OCI-LY1 (cell line): ENCODE measurements around the gene DENND5B.
"Not testable (repeated sequence)": the region's sequence is repeated elsewhere in the genome, so short reads cannot be mapped to it uniquely, and the experiment has no call there.

Experiments
- H2AFZ ChIP-seq: fragments of 200-600 bp; sonication (generic), shearing (Covaris generic); 2 replicates; pipeline ENCODE4 v1.6.0; 2014; ENCODE audit warnings: antibody characterized with exemption, mild to moderate bottlenecking, low read length
- H3F3A ChIP-seq: fragments of 200-600 bp; sonication (generic), shearing (Covaris generic); 2 replicates; pipeline ENCODE4 v1.6.0; 2014; ENCODE audit warnings: mild to moderate bottlenecking, antibody characterized with exemption, low read length, moderate library complexity; ENCODE audit not compliant: insufficient read depth
- H3K27ac ChIP-seq: fragments of 200-600 bp; sonication (generic); 2 replicates; pipeline ENCODE4 v1.5.1; 2014; ENCODE audit warnings: low read length, mixed run types, mild to moderate bottlenecking, low read depth; ENCODE audit not compliant: poor library complexity, severe bottlenecking
- H3K27me3 ChIP-seq: fragments of 200-600 bp; sonication (generic); 2 replicates; pipeline ENCODE4 v1.6.0; 2014; ENCODE audit warnings: antibody characterized with exemption, mild to moderate bottlenecking, low read length, moderate library complexity; ENCODE audit not compliant: insufficient read depth
- H3K36me3 ChIP-seq: fragments of 200-600 bp; sonication (generic); 2 replicates; pipeline ENCODE4 v1.6.1; 2014; ENCODE audit warnings: mild to moderate bottlenecking, antibody characterized with exemption, low read length, moderate library complexity, mixed read lengths; ENCODE audit not compliant: insufficient read depth
- H3K4me1 ChIP-seq: fragments of 200-600 bp; sonication (generic); 2 replicates; pipeline ENCODE4 v1.5.1; 2014; ENCODE audit warnings: mild to moderate bottlenecking, low read length, moderate library complexity; ENCODE audit not compliant: insufficient read depth, severe bottlenecking
- H3K4me2 ChIP-seq: fragments of 200-600 bp; sonication (generic), shearing (Covaris generic); 2 replicates; pipeline ENCODE4 v1.6.1; 2014; ENCODE audit warnings: low read length
- H3K4me3 ChIP-seq: fragments of 200-600 bp; sonication (generic); 2 replicates; pipeline ENCODE4 v1.5.1; 2014; ENCODE audit warnings: low read length, low read depth, mild to moderate bottlenecking, mixed read lengths; ENCODE audit not compliant: poor library complexity, severe bottlenecking
- H3K79me2 ChIP-seq: fragments of 200-600 bp; shearing (Covaris generic); 2 replicates; pipeline ENCODE4 v1.6.1; 2016; ENCODE audit warnings: mixed run types, low read length, mixed read lengths; ENCODE audit not compliant: insufficient read depth
- H3K9ac ChIP-seq: fragments of 200-600 bp; sonication (generic), shearing (Covaris generic); 2 replicates; pipeline ENCODE4 v1.6.1; 2014; ENCODE audit warnings: mild to moderate bottlenecking, low read length, mixed read lengths
- H3K9me2 ChIP-seq: fragments of 200-600 bp; sonication (generic), shearing (Covaris generic); 2 replicates; pipeline ENCODE4 v1.6.1; 2014; ENCODE audit warnings: low read depth, mild to moderate bottlenecking, low read length, mixed read lengths
- H3K9me3 ChIP-seq: fragments of 200-600 bp; shearing (Covaris generic); 2 replicates; pipeline ENCODE4 v1.6.1; 2014; ENCODE audit warnings: low read length, mixed read lengths
- H4K20me1 ChIP-seq: fragments of 200-600 bp; sonication (generic), shearing (Covaris generic); 2 replicates; pipeline ENCODE4 v1.6.0; 2016; ENCODE audit warnings: mild to moderate bottlenecking, low read length; ENCODE audit not compliant: insufficient read depth
- EZH2 ChIP-seq: fragments of 200-600 bp; sonication (generic), shearing (Covaris generic); IDR thresholded peaks from 2 replicates; pipeline ENCODE4 v1.8.0; 2017; ENCODE audit warnings: borderline replicate concordance, mixed run types, mild to moderate bottlenecking, antibody characterized with exemption, low read length, moderate library complexity, mixed read lengths
- TF ChIP-seq, protein P1 (sequence below): fragments of 200-600 bp; sonication (generic), shearing (Covaris generic); IDR thresholded peaks from 2 replicates; pipeline ENCODE4 v1.5.1; 2017; ENCODE audit warnings: mild to moderate bottlenecking, antibody characterized with exemption, low read length, moderate library complexity, mixed read lengths

The DENND5B gene

DNA sequence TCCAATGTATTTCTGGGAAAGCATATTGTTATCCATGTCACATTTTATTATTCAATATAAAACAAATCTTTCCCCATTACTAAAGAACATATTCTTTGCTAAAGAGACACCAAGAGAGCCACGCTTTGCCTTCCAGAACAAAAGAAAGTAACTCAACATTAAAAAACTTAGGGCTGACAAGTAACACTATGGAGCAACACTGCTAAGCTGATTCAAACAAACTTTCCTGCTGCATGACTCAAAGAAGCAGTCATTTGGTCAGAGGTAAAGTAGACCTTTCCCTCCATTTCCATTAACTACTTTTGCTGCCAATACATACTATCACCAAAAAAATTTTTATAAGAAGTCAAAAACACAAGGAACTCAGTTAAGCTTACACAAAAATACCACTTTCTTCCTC lies 83.0 kb downstream of the DENND5B start:
- peaks cover 13% of the 10 kb centered on the region for H3K4me1 ChIP-seq
- no peak overlapping the region for H3K4me3 ChIP-seq
- peaks cover 23% of the 10 kb centered on the region; the same call in 1 of the 2 replicates for H3K79me2 ChIP-seq
- H3K27ac ChIP-seq, result no peak overlapping the region
- H3K27me3 ChIP-seq, result no peaks in the 10 kb centered on the region
- no peak overlapping the region for H3K9ac ChIP-seq
- no peaks in the 10 kb centered on the region for H3F3A ChIP-seq
- TF ChIP-seq, protein P1, sequence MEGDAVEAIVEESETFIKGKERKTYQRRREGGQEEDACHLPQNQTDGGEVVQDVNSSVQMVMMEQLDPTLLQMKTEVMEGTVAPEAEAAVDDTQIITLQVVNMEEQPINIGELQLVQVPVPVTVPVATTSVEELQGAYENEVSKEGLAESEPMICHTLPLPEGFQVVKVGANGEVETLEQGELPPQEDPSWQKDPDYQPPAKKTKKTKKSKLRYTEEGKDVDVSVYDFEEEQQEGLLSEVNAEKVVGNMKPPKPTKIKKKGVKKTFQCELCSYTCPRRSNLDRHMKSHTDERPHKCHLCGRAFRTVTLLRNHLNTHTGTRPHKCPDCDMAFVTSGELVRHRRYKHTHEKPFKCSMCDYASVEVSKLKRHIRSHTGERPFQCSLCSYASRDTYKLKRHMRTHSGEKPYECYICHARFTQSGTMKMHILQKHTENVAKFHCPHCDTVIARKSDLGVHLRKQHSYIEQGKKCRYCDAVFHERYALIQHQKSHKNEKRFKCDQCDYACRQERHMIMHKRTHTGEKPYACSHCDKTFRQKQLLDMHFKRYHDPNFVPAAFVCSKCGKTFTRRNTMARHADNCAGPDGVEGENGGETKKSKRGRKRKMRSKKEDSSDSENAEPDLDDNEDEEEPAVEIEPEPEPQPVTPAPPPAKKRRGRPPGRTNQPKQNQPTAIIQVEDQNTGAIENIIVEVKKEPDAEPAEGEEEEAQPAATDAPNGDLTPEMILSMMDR, result no peak
- TF ChIP-seq EZH2, result no peak
- no peak overlapping the region for H3K4me2 ChIP-seq
- peaks cover 6% of the 10 kb centered on the region for H3K9me3 ChIP-seq
- no peak overlapping the region for H2AFZ ChIP-seq
- no peaks in the 10 kb centered on the region for H3K9me2 ChIP-seq
- H3K36me3 ChIP-seq, result no peaks in the 10 kb centered on the region
- H4K20me1 ChIP-seq, result no peaks in the 10 kb centered on the region

- H3K9ac ChIP-seq, result no peak overlapping the region
Observed at GRCh38 chr12:31506515-31507306, 84.2 kb downstream of the DENND5B start.

GRCh38 chr12:31504625-31505222 lies 86.2 kb downstream of the DENND5B start:
- Histone ChIP-seq H3K36me3 (no peaks in the 10 kb centered on the region), H3K27me3 (no peaks in the 10 kb centered on the region), H3K27ac (no peak overlapping the region), H2AFZ (no peak overlapping the region), H3K4me3 (no peak overlapping the region), H3K4me1 (peaks cover 13% of the 10 kb centered on the region), H3F3A (no peaks in the 10 kb centered on the region), H3K9me3 (peaks cover 6% of the 10 kb centered on the region), H3K9ac (no peak overlapping the region), H3K4me2 (no peak overlapping the region), H3K9me2 (no peaks in the 10 kb centered on the region), H3K79me2 (peaks cover 28% of the 10 kb centered on the region; the same call in 1 of the 2 replicates), H4K20me1 (no peaks in the 10 kb centered on the region)
- TF ChIP-seq EZH2, result no peak
- TF ChIP-seq, protein P1, result no peak

More at GRCh38 chr12:31506515-31507306, 84.2 kb downstream of the DENND5B start:
- TF ChIP-seq, protein P1, result no peak
- no peak for TF ChIP-seq EZH2
- H3K36me3 ChIP-seq, result no peaks in the 10 kb centered on the region
- no peak overlapping the region for H3K4me2 ChIP-seq
- H3K4me3 ChIP-seq, result no peak overlapping the region
- peaks cover 23% of the 10 kb centered on the region; the same call in 1 of the 2 replicates for H3K79me2 ChIP-seq
- no peaks in the 10 kb centered on the region for H3K9me2 ChIP-seq
- H3K27me3 ChIP-seq, result no peaks in the 10 kb centered on the region
- H3K4me1 ChIP-seq, result peaks cover 13% of the 10 kb centered on the region
- H3F3A ChIP-seq, result no peaks in the 10 kb centered on the region
- H4K20me1 ChIP-seq, result no peaks in the 10 kb centered on the region
- no peak overlapping the region for H3K27ac ChIP-seq
- no peak overlapping the region for H2AFZ ChIP-seq
- H3K9me3 ChIP-seq, result peaks cover 6% of the 10 kb centered on the region

DNA sequence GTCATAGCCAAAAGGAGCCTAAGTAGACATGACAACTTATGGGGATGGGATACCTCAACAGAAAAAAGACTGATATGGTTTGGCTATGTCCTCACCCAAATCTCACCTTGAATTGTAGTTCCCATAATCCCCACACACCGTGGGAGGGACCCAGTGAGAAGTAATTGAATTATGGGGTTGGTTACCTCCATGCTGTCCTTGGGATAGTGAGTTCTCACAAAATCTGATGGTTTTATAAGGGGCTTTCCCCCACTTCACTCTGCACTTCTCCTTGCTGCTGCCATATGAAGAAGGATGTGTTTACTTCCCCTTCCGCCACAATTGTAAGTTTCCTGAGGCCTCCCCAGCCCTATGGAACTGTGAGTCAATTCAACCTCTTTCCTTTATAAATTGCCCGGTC lies 89.9 kb downstream of the DENND5B start:
- H3F3A ChIP-seq, H3K9me2 ChIP-seq, H3K9me3 ChIP-seq, H3K27me3 ChIP-seq, H3K4me3 ChIP-seq, H4K20me1 ChIP-seq, H3K4me2 ChIP-seq, H2AFZ ChIP-seq, H3K9ac ChIP-seq, H3K36me3 ChIP-seq, H3K27ac ChIP-seq: not testable (repeated sequence)
- Histone ChIP-seq H3K79me2 (peaks cover 12% of the 10 kb centered on the region; the same call in 1 of the 2 replicates), H3K4me1 (peaks cover 12% of the 10 kb centered on the region)
